HG03469 (cell line): ENCODE results near the gene DEFB108B.
"Not testable (repeated sequence)": the region's sequence is repeated elsewhere in the genome, so short reads cannot be mapped to it uniquely, and the experiment has no call there.

Source experiments
- ATAC-seq: cut with Tn5 transposase; IDR thresholded peaks from one replicate; pipeline ENCODE4 v1.9.1; 2021; ENCODE audit warnings: mild to moderate bottlenecking, moderate library complexity, moderate number of reproducible peaks; ENCODE audit not compliant: unreplicated experiment

Gene DEFB108B

DNA sequence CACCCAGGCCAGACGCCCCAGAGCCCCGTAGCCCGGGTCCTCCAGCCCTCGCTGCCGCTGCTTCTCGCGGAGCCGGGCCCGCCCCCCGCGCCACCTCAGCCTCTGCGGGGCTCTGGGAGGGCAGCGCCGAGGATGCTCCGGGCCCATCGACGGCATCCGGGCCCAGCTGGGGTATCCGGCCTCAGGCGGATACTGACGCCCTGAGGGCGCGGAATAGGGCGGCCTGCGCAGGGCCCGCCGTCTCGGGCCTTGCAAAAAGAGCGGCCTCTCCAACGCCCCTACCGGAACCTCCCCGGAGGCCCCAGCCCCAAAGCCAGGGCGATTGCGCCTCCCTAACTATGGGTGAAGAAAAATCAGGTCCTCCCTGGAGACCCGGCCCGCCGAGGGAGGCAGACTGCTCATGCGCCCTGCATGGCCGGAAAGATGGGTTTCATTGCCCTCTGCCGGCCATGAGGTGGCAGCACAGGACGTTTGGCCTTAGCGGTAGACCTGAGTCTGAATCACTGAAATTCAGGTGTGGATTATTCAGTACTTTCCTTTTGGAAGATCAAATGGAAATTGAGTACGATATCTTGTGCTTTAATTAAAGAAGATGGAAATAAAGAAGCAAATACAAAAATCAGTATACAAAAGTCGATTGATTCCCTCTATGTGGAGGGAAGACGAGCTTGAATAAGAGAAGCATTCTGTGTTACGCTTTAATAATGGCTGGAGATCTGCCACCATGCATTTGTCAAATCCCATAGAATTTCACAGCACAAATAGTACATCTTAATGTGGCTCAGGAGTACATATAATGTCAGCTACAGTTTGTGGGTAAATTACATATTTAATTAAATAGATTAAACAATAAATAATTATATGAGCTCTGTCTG lies 19.3 kb upstream of the DEFB108B start:
- ATAC-seq = not testable (repeated sequence)

DNA sequence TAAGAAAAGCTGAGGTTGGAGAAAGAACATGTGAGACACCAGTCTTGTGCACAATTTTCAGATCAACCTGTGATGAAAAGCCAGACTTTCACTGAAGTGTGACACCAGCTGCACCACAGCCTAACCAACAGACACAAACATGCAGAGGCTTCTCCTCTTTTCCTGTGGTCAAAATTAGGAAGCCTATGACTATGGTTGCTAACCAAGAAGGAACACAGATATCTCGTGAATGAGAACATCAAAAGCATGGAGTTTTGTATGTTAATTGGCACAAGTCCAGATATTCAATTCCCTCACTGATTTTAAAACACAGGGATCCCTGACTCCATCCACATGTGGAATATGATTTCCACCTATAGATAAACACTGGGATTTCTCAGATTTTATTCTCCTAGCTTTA lies 11.5 kb upstream of the DEFB108B start:
- ATAC-seq = not testable (repeated sequence)

DNA sequence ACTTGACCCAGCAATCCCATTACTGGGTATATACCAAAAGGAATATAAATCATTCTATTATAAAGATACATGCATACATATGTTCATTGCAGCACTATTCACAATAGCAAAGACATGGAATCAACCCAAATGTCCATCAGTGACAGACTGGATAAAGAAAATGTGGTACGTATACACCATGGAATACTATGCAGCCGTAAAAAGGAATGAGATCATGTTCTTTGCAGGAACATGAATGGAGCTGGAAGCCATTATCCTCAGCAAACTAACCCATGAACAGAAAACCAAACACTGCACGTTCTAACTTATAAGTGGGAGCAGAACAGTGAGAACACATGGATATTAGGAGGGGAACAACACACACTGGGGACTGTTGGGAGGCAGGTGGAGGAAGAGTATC lies 3.8 kb upstream of the DEFB108B start:
- not testable (repeated sequence) for ATAC-seq

DNA sequence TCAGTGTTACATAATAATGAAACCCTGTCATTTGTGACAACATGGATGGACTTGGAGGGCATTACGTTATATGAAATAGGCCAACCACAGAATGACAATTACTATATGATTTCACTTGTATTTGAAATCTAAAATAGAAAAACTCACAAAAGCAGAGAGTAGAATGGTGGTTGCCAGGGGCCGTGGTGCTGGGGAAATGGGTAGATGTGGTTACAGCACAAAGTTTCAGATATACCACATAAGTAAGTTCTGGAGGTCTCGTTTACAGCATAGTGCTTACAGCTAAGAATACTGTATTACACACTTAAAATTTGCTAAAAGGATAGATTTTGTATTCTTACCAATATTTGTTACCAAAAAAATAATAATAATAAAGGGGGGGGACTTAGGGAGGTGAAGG lies 3.3 kb upstream of the DEFB108B start:
- ATAC-seq = not testable (repeated sequence)

DNA sequence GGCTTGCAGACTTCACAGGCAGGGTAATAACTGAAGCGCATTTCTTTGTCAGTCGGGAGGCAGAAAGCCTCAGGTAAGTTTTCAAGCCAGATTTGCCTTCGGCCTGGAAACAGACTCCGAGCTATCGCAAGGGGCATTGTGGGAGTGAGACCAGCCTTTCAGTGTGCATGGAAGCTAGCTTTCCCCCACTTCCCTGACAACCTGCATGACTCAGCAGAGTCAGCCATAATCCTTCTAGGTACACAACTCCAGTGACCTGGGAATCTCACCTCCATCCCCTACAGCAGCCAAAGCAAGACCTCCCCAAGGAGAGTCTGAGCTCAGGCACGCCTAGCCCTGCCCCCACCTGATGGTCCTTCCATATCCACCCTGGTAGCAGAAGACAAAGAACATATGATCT lies 9.7 kb downstream of the DEFB108B start:
- ATAC-seq = not testable (repeated sequence)

DNA sequence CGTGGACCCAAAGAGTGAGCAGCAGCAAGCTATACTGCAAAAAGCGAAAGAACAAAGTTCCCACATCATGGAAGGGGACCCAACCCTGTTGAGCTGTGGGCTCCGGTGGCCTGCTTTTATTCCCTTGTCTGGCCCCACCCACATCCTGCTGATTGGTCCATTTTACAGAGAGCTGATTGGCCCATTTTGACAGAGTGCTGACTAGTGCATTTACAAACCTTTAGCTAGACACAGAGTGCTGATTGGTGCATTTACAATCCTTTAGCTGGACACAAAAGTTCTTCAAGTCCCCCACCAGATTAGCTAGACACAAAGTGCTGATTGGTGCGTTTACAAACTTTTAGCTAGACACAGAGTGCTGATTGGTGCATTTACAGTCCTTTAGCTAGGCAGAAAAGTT lies 10.4 kb downstream of the DEFB108B start:
- ATAC-seq = not testable (repeated sequence)

DNA sequence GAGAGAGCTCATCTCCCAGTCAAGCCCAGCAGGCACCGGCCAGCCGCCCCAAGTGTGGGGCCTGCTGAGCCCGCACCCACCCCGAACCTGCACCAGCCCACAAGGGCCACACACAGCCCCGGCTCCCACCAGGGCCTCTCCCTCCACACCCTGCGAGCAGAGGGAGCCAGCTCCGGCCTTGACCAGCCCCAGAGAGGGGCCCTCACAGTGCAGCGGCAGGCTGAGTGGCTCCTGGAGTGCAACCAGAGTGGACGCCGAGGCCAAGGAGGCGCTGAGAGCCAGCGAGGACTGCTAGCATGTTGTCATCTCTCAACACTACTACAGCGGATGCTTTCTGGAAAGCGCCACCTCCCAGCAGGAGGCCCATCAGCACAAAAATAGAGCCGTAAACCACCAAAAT lies 10.9 kb downstream of the DEFB108B start:
- no peak for ATAC-seq

DNA sequence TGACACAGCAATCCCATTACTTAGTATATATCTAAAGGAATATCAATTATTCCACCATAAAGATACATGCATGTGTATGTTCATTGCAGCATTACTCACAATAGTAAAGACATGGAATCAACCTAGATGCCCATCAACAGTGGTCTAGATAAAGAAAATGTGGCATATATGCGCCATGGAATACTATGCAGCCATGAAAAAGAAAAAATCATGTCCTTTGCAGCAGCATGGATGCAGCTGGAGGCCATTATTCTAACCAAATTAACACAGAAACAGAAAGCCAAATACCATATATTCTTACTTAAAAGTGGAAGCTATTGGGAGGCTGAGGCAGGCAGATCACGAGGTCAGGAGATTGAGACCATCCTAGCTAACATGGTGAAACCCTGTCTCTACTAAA lies 20.9 kb downstream of the DEFB108B start:
- not testable (repeated sequence) for ATAC-seq

DNA sequence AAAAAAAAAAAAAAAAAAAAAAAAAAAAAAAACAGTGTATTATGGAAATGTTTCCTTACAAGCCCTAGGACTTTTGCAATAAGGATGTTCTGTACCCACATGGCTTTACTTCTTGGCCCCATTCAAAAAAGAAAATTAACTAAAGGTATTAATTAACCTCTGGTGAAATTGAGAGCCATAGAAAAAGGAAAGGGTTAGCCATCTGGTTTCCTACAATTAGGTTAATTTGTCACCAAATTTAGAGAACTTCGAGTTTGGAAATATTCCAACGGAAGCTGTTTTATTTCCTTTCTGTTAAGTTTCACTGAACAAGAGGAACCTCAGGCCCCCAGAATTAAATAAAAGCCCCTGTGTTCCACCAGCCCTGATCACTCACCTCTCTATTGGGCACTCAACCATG lies 22.9 kb downstream of the DEFB108B start:
- not testable (repeated sequence) for ATAC-seq

DNA sequence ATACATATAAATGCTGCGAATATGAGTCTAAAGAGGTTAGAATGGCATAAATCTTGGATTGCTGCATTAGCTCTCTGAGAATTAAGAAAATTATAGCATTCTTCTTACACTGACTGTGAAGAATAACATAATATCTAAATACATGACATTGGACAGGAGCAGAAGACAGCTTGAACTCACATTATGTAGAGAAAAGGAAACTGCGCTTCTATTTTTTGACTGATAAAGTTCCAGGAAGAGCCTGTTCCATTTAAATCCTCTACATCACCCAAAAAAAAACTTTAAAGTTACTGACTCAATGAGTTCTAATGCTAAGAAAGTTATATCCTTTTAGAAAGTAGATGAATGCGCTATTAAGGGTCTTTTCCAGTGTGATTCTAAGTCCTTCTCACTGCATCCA lies 27.8 kb downstream of the DEFB108B start:
- not testable (repeated sequence) for ATAC-seq

DNA sequence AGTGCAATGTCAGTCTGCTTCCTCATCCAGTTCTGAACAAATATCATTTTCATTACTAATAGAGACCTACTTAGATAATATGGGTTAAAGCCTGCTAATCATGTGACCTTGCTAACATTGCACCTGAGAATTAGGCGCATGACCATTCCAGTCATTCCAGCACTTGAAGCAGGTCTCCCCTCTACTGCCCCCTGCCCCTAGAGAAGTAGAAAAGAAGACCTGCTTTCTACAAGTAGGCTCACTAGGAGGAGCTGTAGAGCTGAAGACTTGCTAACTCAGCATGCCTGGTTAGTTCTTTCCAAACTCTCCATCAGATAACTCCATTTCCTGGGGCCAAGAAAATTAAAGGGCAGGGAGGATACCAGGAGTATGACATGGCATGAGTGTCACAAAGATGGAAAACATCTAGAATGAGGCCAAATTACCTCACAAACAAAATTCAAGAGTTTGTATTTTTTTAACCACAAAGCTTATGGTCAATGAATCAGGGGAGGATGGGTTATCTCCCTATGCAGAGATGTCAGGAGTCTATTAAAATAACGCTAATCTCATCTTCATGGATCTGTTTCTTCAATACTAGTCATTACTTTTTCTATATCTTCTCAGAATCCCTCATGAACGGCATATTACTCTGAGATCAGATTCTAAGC lies 31.1 kb downstream of the DEFB108B start:
- not testable (repeated sequence) for ATAC-seq

DNA sequence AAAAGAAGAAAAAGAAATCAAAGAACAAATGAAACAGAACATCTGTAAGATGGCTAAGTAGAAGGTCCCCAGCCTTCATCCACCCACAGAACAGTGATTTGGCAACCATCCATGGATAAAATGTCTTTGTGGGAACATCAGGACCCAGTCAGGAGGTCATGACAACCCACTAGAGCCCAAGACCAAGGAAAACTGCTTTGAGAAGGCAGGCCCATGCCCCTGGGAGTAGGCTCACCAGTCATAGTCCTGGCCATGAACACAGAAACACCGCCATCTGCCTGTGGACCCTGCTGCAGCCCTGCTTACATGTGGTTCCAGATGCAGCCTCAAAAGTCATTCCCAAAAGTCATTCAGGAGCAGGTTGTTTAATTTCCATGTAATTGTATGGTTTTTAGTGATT lies 34.2 kb downstream of the DEFB108B start:
- ATAC-seq = not testable (repeated sequence)

DNA sequence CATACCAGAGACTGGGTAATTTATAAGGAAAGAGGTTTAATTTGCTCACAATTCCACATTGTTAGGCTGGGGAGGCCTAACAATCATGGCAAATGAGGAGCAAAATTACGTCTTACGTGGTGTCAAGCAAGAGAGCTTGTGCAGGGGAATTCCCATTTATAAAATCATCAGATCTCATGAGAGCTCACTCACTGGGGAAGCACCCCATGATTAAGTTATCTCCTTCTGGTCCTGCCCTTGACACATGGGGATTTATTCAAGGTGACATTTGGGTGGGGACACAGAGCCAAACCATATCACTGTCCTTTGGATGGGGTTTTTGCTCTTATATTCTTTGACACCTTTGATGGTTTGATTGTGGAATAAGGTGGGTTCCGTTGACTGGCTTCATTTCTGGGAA lies 36.9 kb downstream of the DEFB108B start:
- not testable (repeated sequence) for ATAC-seq

DNA sequence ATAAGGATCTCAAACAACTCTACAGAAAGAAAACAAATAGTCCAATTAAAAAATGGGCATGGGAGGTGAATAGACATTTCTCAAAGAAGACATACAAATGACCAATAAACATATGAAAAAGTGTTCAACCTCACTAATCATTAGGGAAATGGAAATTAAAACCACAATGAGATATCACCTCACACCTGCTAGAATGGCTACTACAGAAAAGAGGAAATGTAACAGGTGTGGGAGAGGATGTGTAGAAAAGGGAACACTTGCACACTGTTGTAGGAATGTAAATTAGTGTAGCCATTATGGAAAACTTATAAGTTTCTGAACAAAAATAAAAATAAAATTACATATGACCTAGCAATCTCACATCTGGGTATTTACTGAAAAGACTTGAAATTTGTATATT lies 37.7 kb downstream of the DEFB108B start:
- not testable (repeated sequence) for ATAC-seq

DNA sequence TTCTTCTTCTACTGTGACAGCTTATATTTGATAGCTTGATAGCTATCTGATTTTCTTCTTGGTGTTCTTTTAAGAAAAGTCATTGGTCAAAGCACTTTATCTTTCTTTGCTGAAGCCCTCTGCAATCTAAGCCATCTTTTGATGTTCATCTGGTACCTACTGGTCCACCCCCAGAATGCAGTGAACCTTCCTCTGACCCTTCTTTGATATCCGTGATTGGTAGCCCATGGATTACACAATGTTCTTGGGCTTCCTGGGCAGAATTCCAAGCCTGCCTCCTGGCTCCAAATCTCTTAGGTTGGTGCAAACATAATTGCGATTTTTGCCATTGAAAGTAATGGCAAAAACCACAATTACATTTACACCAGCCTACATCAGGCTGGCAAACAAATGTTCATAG lies 43.3 kb downstream of the DEFB108B start:
- not testable (repeated sequence) for ATAC-seq

DNA sequence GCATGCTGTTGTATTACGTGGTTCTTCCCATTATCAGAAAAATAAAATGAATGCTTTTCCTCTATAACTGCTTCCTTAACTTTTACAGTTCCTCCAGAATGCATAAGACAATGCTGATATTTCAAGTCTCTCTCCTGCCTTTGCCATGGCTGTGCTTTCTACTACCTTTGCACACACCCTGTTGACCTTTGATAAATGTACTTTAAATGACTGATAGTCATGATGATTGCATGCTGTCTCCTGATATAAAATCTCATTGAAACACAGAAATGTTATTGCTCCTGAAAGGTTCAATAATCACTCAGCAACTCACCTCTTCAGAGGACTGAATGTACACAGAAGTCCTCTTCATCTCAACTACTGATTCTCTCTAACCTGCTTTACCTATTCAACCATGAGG lies 45.1 kb downstream of the DEFB108B start, which contains the start of gene DEFB131B:
DEFB131B (plus strand) TSS at position 395 of the 400 bp plus-strand sequence; CDS start at position 395, 0 bp downstream.
- not testable (repeated sequence) for ATAC-seq

DNA sequence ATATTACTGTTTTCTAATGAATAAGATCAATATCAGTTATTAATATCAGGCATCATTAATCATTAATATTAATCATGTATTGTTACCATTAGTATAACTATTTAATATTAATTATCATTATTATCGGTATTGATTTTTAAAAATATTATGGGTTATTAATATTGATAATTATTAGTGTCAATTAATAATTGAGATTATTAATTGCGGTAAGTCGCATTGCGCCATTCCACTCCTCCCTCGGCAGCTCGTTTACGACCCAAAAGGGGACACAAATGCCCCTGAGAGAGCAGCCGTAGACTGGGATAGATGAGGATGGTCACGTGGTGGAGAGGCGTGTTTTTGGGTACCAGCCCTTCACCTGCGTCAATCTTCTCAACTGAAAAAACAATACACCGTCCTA lies 52.8 kb downstream of the DEFB108B start:
- ATAC-seq = not testable (repeated sequence)
